ENCODE results near the gene OTUD5.
"Not testable (repeated sequence)": the region's sequence is repeated elsewhere in the genome, so short reads cannot be mapped to it uniquely, and the experiment has no call there.

Gene OTUD5

GRCh38 chrX:48905090-48905790 is 52.2 kb downstream of the OTUD5 start:
- DNase-seq: no peak

DNA sequence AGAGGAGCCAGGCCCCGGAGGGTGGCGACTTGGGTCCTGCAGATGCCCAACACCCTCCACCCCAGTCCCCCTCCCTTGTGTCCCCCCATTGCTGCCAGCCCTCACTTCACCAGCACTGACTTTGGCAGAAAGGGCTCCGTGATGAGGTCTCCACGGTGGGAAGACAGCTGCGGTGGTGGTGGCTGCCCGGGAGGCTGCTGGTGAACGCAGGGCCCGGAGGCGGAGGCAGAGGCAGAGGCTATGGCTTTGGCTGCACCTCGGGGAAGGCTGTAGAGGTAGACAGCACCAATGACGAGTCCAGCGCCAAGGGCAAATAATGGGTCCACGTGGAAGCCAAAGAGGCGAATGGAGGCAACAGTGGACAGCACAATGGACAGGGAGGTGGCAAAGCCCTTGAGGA is 52.8 kb downstream of the OTUD5 start:
- DNase-seq: no peak

DNA sequence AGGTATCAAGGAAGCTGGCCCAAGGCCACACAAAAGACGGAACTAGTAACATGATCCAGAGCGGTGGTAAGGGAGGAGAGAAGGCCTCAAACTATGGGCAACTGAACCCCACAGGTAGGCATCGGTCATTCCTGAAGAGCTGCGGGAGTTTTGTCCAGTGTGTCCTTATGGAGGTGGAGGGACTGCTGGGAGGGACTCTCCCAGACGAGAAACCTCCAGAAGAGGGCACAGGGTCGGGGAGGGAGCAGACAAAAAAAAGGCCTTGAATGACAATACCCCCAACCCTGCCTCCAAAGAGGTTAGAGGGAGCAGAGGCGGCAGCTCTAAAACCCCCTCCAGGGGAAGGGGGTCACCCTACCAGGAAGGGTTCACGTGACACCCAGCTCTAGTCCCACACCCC is 53.2 kb downstream of the OTUD5 start:
- no peak for DNase-seq

DNA sequence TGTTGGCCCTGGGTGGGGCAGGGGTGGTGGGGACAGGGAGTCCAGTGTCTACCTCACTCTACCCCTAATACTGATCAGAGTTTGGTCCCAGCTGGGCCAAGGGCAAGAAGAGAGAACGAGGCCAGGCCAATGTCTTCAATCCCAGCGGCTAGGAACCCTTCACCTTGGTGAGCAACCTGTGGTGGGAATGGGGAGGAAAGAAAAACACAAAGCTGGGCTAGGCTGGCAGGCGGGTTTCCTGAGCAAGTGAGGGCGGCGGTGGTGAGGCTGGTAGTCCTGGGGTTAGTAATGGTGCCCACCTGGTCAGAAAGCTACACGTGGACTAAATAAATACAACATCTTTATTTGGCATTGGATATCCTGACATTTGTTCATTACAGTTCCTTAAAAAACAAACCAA is 54.1 kb downstream of the OTUD5 start:
- no peak for DNase-seq

- no peak for DNase-seq
Measured at GRCh38 chrX:48902776-48903175, 54.6 kb downstream of the OTUD5 start.

GRCh38 chrX:48902135-48902534 is 55.3 kb downstream of the OTUD5 start:
- DNase-seq: no peak

- no peak for DNase-seq
Measured at GRCh38 chrX:48901069-48901468, 56.3 kb downstream of the OTUD5 start.

GRCh38 chrX:48899078-48899410 is 58.4 kb downstream of the OTUD5 start:
- DNase-seq: no peak

DNA sequence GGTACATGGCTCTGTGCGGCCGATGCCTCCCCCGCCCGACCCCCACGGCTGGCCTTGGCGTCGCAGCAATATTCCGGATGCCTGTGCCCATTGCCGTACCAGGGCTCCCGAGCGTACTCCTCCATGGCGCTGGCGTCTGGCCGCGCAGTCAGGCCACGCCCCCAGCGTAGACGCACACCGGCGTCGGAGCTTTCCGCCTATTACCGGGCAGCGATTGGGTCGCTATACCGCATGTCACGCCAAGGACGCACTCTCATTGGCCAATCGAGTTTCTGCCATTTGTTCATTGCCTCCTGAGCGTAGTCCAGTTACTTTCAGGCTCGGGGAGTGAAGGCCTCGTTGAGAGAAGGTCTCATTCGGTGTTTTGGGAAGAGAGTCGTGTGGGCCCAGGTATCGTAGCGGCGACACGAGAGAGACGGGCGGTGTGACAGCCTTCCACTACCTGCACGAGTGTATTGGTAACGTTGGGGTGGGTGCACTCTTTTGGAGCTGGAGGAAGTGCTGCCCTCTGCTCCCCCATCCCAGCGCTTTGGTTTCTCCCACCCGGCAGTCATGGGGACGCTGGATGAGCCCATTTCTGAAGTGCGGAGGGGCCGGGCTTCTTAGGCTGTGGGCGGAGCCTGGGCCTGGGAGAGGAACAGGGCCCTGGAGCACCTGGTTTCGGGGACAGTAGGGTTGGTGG is 59.6 kb downstream of the OTUD5 start, which contains the start of the genes PQBP1 and TIMM17B:
Gene PQBP1, plus strand, starts transcription at position 306 of the 682 bp plus-strand sequence. CDS start 580 bp downstream, outside the sequence.
Gene TIMM17B, minus strand, starts transcription at position 144 of the 682 bp plus-strand sequence. Its CDS starts 19 bp downstream, at position 125.
- DNase-seq: peak; percentile 87

- DNase-seq: peak; percentile 70
Measured at GRCh38 chrX:48897157-48897624, 60.2 kb downstream of the OTUD5 start.

DNA sequence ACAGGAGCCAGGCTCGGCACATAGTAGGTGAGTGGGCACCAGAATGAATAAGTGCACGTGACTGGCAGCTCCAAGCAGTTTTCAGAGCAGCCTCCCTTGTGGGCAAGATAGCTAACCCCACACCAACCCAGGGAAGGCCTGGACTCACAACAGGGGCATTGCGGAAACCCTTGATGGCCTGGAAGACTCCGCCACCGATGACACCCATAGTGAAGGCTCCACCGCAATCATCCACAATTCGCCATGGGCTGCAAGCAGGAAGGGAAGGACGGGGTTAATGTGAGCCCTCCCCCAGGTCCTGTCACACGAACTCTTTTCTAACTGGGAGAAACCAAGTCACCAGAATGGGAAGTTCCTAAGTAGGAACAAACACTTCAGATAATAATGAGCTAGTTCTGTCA is 60.8 kb downstream of the OTUD5 start:
- no peak for DNase-seq

DNA sequence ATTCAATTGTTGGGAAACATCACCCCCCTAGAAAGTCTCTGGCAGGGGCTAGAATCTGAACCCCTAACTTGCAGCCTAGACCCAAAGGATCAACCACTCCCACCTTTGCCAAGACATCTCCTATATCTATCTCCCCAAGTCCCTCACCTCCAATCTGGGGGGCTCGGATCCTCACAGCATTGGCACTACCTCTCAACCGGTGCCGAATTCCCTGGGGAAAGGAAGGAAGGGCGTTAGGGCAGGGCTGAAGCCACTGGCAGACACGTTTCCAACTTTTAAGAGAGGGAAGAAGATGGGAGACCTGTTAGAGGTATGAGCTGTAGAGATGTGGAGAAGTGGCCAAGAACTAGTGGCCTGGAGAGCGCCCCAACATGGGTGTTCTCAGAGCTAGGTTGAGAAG is 62.5 kb downstream of the OTUD5 start:
- no peak for DNase-seq

- DNase-seq: no peak
Measured at GRCh38 chrX:48893556-48894348, 63.7 kb downstream of the OTUD5 start.

DNA sequence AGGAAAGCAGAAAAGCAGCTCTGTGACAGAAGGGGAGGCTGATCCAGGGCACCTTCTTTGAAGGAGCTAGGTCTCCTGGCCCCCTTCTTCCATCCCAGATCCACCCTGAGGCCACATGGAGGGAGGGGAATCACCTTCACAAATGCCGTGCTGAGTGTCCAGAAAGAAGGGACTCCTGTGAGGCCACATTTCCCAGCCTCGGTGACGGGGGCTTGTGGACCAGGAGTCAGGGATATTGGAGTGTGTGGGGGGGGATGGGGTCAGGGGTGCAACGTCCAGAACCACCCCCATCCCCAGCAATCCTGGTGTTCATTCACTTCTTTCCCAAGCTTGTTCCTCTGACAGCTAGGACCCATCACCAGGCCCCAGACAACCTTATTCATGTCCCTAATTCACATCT is 64.5 kb downstream of the OTUD5 start:
- no peak for DNase-seq

DNA sequence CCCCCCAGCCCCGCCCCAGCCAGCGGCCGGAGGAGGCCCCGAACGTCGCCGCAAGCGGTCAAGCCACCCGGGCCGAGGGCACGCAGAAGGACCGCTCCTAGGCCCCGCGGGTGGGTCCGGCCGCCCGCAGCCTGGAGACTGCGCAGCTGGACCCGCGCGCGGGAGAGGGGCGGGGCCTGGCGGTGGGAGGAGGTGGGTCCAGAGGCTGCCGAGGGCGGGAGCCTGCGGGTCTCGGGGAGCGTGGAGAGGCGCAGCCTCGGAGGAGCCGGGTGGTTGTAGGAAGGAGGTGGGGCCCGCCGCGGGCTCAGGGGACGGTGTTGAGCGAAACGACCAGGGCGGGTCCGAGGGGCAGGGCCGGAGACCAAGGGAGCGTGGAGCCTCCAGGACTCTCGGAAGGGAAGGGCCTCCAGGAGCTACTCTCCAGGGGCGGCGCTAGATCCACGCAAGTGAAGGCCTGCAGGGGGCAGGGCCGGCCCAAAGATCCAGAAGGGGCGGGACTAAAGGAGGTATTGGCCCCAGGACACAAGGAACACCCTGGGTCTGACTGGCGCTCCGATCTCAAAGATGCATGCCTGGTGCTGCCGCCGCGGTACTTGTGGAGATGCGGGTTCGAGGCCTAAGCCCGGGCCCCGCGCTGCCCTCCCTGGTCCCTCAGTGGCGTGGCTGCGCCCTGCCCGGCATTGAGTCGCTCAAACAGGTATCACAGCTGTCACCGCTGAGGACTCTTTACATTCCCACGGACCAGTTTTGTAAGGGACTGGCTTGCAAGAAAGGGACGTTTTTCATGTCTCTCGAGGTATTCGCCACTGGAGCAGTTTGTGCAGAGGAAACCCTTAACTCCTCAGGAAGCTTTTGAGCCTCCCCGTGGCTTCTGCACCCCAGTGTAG is 65.8 kb downstream of the OTUD5 start:
- peak; percentile 80 for DNase-seq

DNA sequence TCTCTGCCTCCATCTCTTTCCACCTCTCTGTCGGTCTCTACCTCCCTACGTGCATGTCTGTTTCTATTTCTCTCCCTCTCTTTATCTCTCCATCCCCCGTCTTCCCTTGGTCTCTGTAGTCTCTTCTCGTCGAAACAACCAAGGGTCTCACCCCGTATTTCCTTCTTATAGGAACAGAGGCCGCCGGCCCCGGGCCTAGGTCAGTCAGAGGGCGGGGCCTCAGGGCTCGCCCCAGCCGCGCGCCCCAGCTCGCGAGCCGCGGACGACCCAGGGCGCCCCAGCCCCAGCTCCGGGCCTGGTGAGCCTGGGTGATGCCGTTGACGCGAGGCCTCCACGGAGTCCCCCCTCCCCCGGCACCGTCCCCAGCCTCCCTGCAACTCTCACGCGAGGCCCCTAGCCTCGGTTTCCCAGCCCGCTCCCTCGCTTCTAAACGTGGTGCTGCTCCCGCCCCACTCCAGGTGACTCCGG is 66.4 kb downstream of the OTUD5 start:
- no peak for DNase-seq

GRCh38 chrX:48890296-48890925 is 67.0 kb downstream of the OTUD5 start:
- no peak for DNase-seq

DNA sequence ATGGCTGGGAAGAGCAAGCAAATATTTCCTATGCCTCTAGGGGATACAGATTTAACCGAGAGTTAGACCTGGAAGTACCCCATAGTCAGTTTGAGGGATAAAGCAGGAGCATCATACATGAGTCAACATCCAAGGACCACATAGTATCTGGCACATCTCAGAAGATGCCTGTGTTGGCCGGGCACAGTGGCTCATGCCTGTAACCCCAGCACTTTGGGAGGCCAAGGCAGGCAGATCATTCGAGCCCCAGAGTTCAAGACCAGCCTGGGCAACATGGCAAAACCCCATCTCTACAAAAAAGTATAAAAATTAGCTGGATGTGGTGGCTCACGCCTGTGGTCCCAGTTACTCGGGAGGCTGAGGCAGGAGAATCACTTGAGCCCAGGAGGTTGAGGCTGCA is 70.8 kb downstream of the OTUD5 start:
- not testable (repeated sequence) for DNase-seq

- no peak for DNase-seq
Measured at GRCh38 chrX:48883729-48884128, 73.7 kb downstream of the OTUD5 start.

- not testable (repeated sequence) for DNase-seq
Measured at GRCh38 chrX:48876944-48877343, 80.5 kb downstream of the OTUD5 start.
